Psoas muscle (tissue), 8 donors: ENCODE results near the gene DSTYK. TPM values are rescaled to one million over a fixed set of nuclear protein-coding genes. Genes with fewer than 3 reads are reported as not detected.

Experiments used
- ATAC-seq, 4 donors: fragments of 200-7000 bp; cut with Tn5 transposase; one replicate each; pipeline ENCODE4 v1.9.1; 2020; ENCODE audit warnings: moderate library complexity in 3 of 4, mild to moderate bottlenecking in 2 of 4
- DNase-seq, 2 donors: peaks; one replicate each; pipeline ENCODE4 v3.0.0-alpha.2; 2020
- H3K27ac ChIP-seq: fragments of 200-600 bp; one replicate; pipeline ENCODE4 v1.8.0; 2022
- H3K27me3 ChIP-seq, 3 donors: fragments of 200-600 bp in 1 of 3; one replicate each; pipeline versions ENCODE4 v1.6.1 to v1.8.0; 2013 to 2022; ENCODE audit warnings: low read length in 2 of 3, mild to moderate bottlenecking in 2 of 3, moderate library complexity in 1 of 3; ENCODE audit not compliant: insufficient read depth in 3 of 3
- H3K36me3 ChIP-seq, 2 donors: fragments of 200-600 bp in 1 of 2; one replicate each; pipeline versions ENCODE4 v1.6.1 to v1.8.0; 2013 to 2022; ENCODE audit warnings: low read depth in 1 of 2, mild to moderate bottlenecking in 1 of 2, moderate library complexity in 1 of 2; ENCODE audit not compliant: insufficient read depth in 1 of 2
- H3K4me1 ChIP-seq: fragments of 200-600 bp; one replicate; pipeline ENCODE4 v1.8.0; 2022
- H3K4me3 ChIP-seq: fragments of 200-600 bp; one replicate; pipeline ENCODE4 v1.8.0; 2022; ENCODE audit warnings: mild to moderate bottlenecking
- H3K9me3 ChIP-seq: fragments of 200-600 bp; one replicate; pipeline ENCODE4 v1.8.0; 2022
- CTCF ChIP-seq: fragments of 200-600 bp; IDR thresholded peaks from one replicate; pipeline ENCODE4 v1.8.0; 2022; ENCODE audit warnings: antibody characterized with exemption
- WGBS, 3 donors: extraction: QIAGEN DNeasy Blood & Tissue Kit; methylation state at CpG; one replicate each; pipeline versions ENCODE4 v1.1.6 to v1.1.7; 2013; 5-methylcytosine and 5-hydroxymethylcytosine counted together
- intact Hi-C, 2 donors: fragments of 100-400 bp; cut with DNase I; formaldehyde crosslinking; loops; one replicate each; pipeline versions ENCODE4 v1.11.0 to v1.14.2; 2022
- long read RNA-seq, 2 donors: library from polyadenylated mRNA; unstranded; transcript quantifications; one replicate each; pipeline ENCODE4 v2.0.0, GENCODE V29; 2021
- polyA plus RNA-seq, 3 donors: library from polyadenylated mRNA; stranded (reverse); fragments of 200-250 nt; gene quantifications; one replicate each; pipeline ENCODE4 v1.2.3, GENCODE V29; 2013
- total RNA-seq, 4 donors: library from RNA; stranded (reverse); fragmentation: NEBNext Ultra II Directional in 2 of 4; extraction: Animal tissue kit (Norgen Biotek cat#: 25700) in 2 of 4; gene quantifications; one replicate each; pipeline versions ENCODE4 v1.2.1 to v1.2.4, GENCODE V29; 2021 to 2023
- donor health status: healthy with polysubstance abuse.
- donor health status: DM: no; HTN: no; CAD: no; lungs with moderate emphysema.
- donor health status: Bipolar disorder and iron deficiency.
- donor health status: healthy.
- donor health status: DM: yes; HTN: yes; CAD: no.
- donor health status: DM: no; HTN: no; CAD: no.
- donor health status: DM: no; HTN: no; CAD: no.
- donor health status: DM: yes; HTN: yes; CAD: no.

DSTYK gene
- total RNA-seq (10 to 100 TPM in 3 of 4 donors, 1 to 10 TPM in 1; 10.0 to 22.6 (median 13.9) TPM), polyA plus RNA-seq (10 to 100 TPM in 1 of 3 donors, 1 to 10 TPM in 2; 2.3 to 19.3 (median 5.2) TPM)
- long read RNA-seq, donor 1, full-length matches to known transcripts: 40 of 56 reads
- long read RNA-seq, donor 1, partial matches to known transcripts: 5 of 56 reads
- long read RNA-seq, donor 1, other reads (novel, unspliced or antisense): 11 of 56 reads
- long read RNA-seq, donor 2, full-length matches to known transcripts: 27 of 45 reads
- long read RNA-seq, donor 2, partial matches to known transcripts: 9 of 45 reads
- long read RNA-seq, donor 2, other reads (novel, unspliced or antisense): 9 of 45 reads

DNA sequence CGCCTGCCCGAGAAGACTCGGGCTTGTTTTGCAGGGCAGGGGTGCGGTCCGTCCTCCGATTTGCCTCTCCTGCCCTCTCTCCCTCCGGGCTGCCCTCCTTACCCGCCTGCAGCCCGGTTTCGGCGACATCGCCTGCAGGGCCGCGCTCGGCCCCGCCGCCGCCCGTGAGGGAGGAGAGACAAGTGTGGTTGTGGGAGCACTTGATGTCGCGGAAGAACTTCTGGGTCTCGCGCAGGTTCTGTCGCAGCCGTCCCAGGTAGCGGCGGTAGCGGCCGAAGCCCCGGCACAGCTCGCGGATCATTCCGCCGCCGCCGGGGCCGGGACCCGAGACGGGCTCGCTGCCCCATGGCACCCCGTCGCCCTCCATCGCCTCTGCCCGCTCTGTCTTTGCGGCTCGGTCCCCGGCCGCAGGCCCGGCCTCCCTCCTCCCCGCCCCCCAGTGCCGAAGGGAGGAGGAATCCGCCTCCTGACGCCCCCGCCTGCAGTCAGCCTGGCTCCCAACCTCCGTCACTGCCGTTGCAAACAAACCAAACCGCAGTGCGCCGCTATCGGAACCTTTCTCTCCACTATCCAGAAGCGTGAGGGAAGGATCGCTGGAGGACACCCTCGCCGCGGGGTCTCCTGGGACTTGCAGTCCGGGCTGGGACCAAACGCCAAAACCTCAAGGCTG, at the start of gene DSTYK:
Gene DSTYK, minus strand, starts transcription at position 534 of the 670 bp plus-strand sequence. Its CDS starts 167 bp downstream, at position 367.
- 0% methylated on average over 48 to 67 of the region's 67 CpGs for WGBS, 3 donors

GRCh38 chr1:205259998-205260397, 48.5 kb upstream of the DSTYK start:
- H3K4me3 ChIP-seq: no peak overlapping the region
- H3K27ac ChIP-seq: peak overlapping the region; percentile 76
- intact Hi-C loops: loop anchor here (5.0 to 10.0 kb wide), 5 partner anchors 38 to 285 kb away; no protein-coding TSS in a partner anchor
- WGBS, 3 donors: 47 to 73% (median 63%) methylated on average over 1 of the region's 1 CpG
- peaks cover 56% of the 10 kb centered on the region for H3K4me1 ChIP-seq
- no peak for DNase-seq
- H3K36me3 ChIP-seq: no peaks in the 10 kb centered on the region
- TF ChIP-seq CTCF: no peak
- ATAC-seq: no peak
- no peaks in the 10 kb centered on the region for H3K27me3 ChIP-seq
- no peaks in the 10 kb centered on the region for H3K9me3 ChIP-seq

More for the DNA sequence above, at the start of gene DSTYK:
- Histone ChIP-seq H3K4me1 (peaks cover 27% of the 10 kb centered on the region), H3K27ac (peak within 1 kb of the TSS; percentile 94), H3K4me3 (peak within 1 kb of the TSS; percentile 88), H3K9me3 (no peaks in the 10 kb centered on the region), H3K36me3 (no peaks in the 10 kb centered on the region), H3K27me3 (no peaks in the 10 kb centered on the region)
- intact Hi-C loops: loop anchor here in 1 of 2 donors (5.0 kb wide), 1 partner anchor 89 kb away; the partner anchor contains the start of gene RBBP5
- TF ChIP-seq CTCF: no peak
- ATAC-seq (peak; percentile 93 to 97 (median 95)), DNase-seq (peak; percentile 94 to 96)

- Histone ChIP-seq H3K27me3 (no peaks in the 10 kb centered on the region), H3K36me3 (no peaks in the 10 kb centered on the region), H3K4me1 (peaks cover 57% of the 10 kb centered on the region), H3K4me3 (peak overlapping the region; percentile 37), H3K27ac (peak overlapping the region; percentile 76), H3K9me3 (no peaks in the 10 kb centered on the region)
- intact Hi-C loops: loop anchor here (5.0 to 10.0 kb wide), 5 partner anchors 37 to 285 kb away; no protein-coding TSS in a partner anchor
- ATAC-seq: peak; percentile 8 to 49 (median 33)
- 11 to 13% (median 13%) methylated on average over 10 of the region's 10 CpGs for WGBS, 3 donors
- TF ChIP-seq CTCF: no peak
- peak in 1 of 2 donors; percentile 68 for DNase-seq
Measured at GRCh38 chr1:205259324-205259832, 47.9 kb upstream of the DSTYK start.

DNA sequence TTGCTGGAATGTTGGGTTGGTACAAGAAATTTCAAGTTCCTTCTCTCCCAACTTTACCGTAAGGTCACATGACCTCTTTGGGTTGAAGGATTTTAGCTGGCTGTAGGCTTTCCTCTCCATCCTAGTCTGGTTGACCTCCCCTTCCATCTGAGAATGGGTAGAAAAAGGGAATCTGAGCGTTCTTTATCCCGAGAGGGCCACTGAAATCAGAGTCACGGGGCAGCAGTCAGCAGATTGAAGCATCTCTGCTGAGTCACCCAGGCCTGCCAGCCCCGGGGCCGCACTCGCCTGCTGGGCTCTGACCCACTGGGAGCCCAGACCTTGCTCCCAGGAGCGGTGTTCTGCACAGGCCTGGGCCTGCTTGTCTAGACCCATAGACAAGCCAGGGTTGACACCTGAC, 47.2 kb upstream of the DSTYK start:
- 35 to 67% (median 37%) methylated on average over 8 of the region's 8 CpGs for WGBS, 3 donors
- H3K9me3 ChIP-seq: no peaks in the 10 kb centered on the region
- H3K4me3 ChIP-seq: peak overlapping the region; percentile 37
- DNase-seq (peak; percentile 48 to 75), ATAC-seq (peak; percentile 61 to 79 (median 76))
- no peaks in the 10 kb centered on the region for H3K27me3 ChIP-seq
- no peaks in the 10 kb centered on the region for H3K36me3 ChIP-seq
- H3K27ac ChIP-seq: peak overlapping the region; percentile 76
- intact Hi-C loops: loop anchor here (5.0 to 10.0 kb wide), 5 partner anchors 36 to 284 kb away; no protein-coding TSS in a partner anchor
- TF ChIP-seq CTCF: no peak
- peaks cover 58% of the 10 kb centered on the region for H3K4me1 ChIP-seq
